ENCODE results near the gene TBCEL. TPM values are rescaled to one million over a fixed set of nuclear protein-coding genes. Genes with fewer than 3 reads are reported as not detected.

TBCEL gene
- total RNA-seq, 1 donor from 2014 or later: 36.5 TPM

GRCh38 chr11:121033635-121034034 is 9.7 kb downstream of the TBCEL start:
- Mint-ChIP-seq H3K4me1 (ENCODE audit: low read depth, unreplicated experiment) (peaks cover 4% of the 10 kb centered on the region), H3K27me3 (ENCODE audit: unreplicated experiment) (no peaks in the 10 kb centered on the region), H3K36me3 (ENCODE audit: unreplicated experiment) (no peaks in the 10 kb centered on the region), H3K27ac (ENCODE audit: unreplicated experiment) (no peak overlapping the region), H3K9me3 (ENCODE audit: unreplicated experiment) (no peaks in the 10 kb centered on the region), H3K4me3 (ENCODE audit: unreplicated experiment) (no peak overlapping the region)
- TF ChIP-seq CTCF (IDR thresholded peaks at IDR 0.05; ENCODE audit: partially characterized antibody, unreplicated experiment): no peak
- DNase-seq: no peak

- TF ChIP-seq CTCF (IDR thresholded peaks at IDR 0.05; ENCODE audit: partially characterized antibody, unreplicated experiment): no peak
- H3K4me1 Mint-ChIP-seq (ENCODE audit: low read depth, unreplicated experiment): peaks cover 8% of the 10 kb centered on the region
- H3K27me3 Mint-ChIP-seq (ENCODE audit: unreplicated experiment): no peaks in the 10 kb centered on the region
- no peaks in the 10 kb centered on the region for H3K9me3 Mint-ChIP-seq (ENCODE audit: unreplicated experiment)
- no peak for DNase-seq
- H3K36me3 Mint-ChIP-seq (ENCODE audit: unreplicated experiment): no peaks in the 10 kb centered on the region
- no peak overlapping the region for H3K4me3 Mint-ChIP-seq (ENCODE audit: unreplicated experiment)
- H3K27ac Mint-ChIP-seq (ENCODE audit: unreplicated experiment): no peak overlapping the region
Observed at GRCh38 chr11:121035169-121035755, 11.4 kb downstream of the TBCEL start.

- H3K27me3 Mint-ChIP-seq (ENCODE audit: unreplicated experiment): no peaks in the 10 kb centered on the region
- H3K4me3 Mint-ChIP-seq (ENCODE audit: unreplicated experiment): no peak overlapping the region
- H3K36me3 Mint-ChIP-seq (ENCODE audit: unreplicated experiment): no peaks in the 10 kb centered on the region
- H3K27ac Mint-ChIP-seq (ENCODE audit: unreplicated experiment): no peak overlapping the region
- TF ChIP-seq CTCF (IDR thresholded peaks at IDR 0.05; ENCODE audit: partially characterized antibody, unreplicated experiment): no peak
- peaks cover 8% of the 10 kb centered on the region for H3K4me1 Mint-ChIP-seq (ENCODE audit: low read depth, unreplicated experiment)
- DNase-seq: no peak
- H3K9me3 Mint-ChIP-seq (ENCODE audit: unreplicated experiment): no peaks in the 10 kb centered on the region
Observed at GRCh38 chr11:121035780-121036179, 11.9 kb downstream of the TBCEL start.

- TF ChIP-seq CTCF (IDR thresholded peaks at IDR 0.05; ENCODE audit: partially characterized antibody, unreplicated experiment): no peak
Observed at GRCh38 chr11:121037016-121037415, 13.1 kb downstream of the TBCEL start.

GRCh38 chr11:121038648-121039409 is 14.9 kb downstream of the TBCEL start:
- Mint-ChIP-seq H3K4me1 (ENCODE audit: low read depth, unreplicated experiment) (peaks cover 4% of the 10 kb centered on the region), H3K36me3 (ENCODE audit: unreplicated experiment) (no peaks in the 10 kb centered on the region), H3K27ac (ENCODE audit: unreplicated experiment) (no peak overlapping the region), H3K9me3 (ENCODE audit: unreplicated experiment) (no peaks in the 10 kb centered on the region), H3K4me3 (ENCODE audit: unreplicated experiment) (no peak overlapping the region), H3K27me3 (ENCODE audit: unreplicated experiment) (no peaks in the 10 kb centered on the region)
- DNase-seq: no peak
- TF ChIP-seq CTCF (IDR thresholded peaks at IDR 0.05; ENCODE audit: partially characterized antibody, unreplicated experiment): no peak

More at GRCh38 chr11:121037016-121037415, 13.1 kb downstream of the TBCEL start:
- no peaks in the 10 kb centered on the region for H3K27me3 Mint-ChIP-seq (ENCODE audit: unreplicated experiment)
- H3K27ac Mint-ChIP-seq (ENCODE audit: unreplicated experiment): no peak overlapping the region
- peaks cover 8% of the 10 kb centered on the region for H3K4me1 Mint-ChIP-seq (ENCODE audit: low read depth, unreplicated experiment)
- no peaks in the 10 kb centered on the region for H3K9me3 Mint-ChIP-seq (ENCODE audit: unreplicated experiment)
- H3K36me3 Mint-ChIP-seq (ENCODE audit: unreplicated experiment): no peaks in the 10 kb centered on the region
- no peak overlapping the region for H3K4me3 Mint-ChIP-seq (ENCODE audit: unreplicated experiment)
- no peak for DNase-seq
